Measurements from ENCODE around the gene PRR13.
"Not testable (repeated sequence)": the region's sequence is repeated elsewhere in the genome, so short reads cannot be mapped to it uniquely, and the experiment has no call there.

PRR13 gene

DNA sequence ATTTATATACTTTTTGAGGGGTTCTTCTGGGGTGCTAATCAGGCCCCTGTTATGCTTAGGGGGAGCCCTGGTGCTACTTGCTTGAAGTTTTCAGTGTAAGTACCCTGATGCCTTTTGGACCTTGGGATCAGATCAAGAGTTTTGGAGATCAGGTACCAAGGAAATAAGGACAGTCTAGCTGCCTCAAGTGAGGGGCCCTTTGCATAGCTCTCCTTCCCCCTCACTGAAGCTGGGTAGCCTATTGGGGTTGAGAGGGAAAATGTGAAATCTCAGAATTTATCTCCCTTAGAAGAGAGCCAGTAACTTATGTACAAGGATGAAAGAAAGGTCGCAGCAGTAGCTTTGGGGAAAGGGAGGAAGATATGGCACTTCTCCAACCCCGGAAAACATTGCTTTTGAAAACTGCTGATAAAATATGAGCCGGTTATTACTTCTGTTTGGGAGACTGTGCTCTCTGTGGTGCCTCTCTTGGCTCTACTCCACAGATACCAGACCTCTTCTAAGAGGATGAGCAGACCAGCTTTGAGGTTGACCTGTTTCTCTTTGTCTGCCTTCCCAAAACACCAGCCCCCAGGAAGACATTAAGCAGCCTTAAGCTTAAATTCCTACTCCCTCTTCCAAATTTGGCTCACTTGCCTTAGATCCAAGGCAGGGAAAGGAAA, 26.6 kb upstream of the PRR13 start:
- Histone ChIP-seq H3K27me3 (no peaks in the 10 kb centered on the region), H3K4me3 (ENCODE audit: low read depth, low read length) (peak overlapping the region; percentile 25), H3K4me1 (peaks cover 33% of the 10 kb centered on the region), H3K9me3 (no peaks in the 10 kb centered on the region), H3K36me3 (peaks cover 26% of the 10 kb centered on the region)
- TF ChIP-seq, protein P1, sequence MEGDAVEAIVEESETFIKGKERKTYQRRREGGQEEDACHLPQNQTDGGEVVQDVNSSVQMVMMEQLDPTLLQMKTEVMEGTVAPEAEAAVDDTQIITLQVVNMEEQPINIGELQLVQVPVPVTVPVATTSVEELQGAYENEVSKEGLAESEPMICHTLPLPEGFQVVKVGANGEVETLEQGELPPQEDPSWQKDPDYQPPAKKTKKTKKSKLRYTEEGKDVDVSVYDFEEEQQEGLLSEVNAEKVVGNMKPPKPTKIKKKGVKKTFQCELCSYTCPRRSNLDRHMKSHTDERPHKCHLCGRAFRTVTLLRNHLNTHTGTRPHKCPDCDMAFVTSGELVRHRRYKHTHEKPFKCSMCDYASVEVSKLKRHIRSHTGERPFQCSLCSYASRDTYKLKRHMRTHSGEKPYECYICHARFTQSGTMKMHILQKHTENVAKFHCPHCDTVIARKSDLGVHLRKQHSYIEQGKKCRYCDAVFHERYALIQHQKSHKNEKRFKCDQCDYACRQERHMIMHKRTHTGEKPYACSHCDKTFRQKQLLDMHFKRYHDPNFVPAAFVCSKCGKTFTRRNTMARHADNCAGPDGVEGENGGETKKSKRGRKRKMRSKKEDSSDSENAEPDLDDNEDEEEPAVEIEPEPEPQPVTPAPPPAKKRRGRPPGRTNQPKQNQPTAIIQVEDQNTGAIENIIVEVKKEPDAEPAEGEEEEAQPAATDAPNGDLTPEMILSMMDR (IDR thresholded peaks at IDR 0.05; ENCODE audit: low read depth, low read length) = no peak
- DNase-seq = peak; percentile 61

DNA sequence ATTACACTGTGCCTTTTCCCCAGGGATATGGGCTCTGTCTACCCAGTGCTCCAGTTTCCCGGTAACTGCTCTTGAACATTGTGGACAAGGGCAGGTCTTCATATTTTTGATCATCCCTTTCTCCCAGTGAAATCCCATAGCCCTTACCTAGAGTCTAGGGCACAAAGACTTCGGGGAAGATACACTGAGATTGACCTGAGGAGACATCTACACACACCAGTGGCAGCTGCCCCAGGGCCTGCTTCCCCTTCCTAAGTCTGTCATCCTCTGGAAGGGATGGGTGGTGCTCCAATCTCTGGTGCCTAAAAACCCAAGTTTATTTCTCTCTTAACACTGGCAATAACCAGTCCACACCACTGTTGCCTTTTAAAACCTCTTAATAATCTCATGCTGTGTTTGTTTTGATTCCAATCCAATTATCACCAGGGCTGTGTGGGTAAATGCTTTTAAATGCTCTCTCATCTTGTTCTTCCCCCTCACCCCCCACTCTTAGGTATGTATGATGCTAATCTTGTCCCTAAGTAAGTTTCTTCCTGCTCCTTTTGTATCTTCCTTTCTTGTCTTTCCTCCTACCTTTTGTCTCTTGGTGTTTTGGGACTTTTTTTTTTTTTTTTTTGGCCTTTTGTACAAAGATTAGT, 25.7 kb upstream of the PRR13 start:
- Histone ChIP-seq H3K4me3 (ENCODE audit: low read depth, low read length) (peak overlapping the region; percentile 25), H3K4me1 (peaks cover 33% of the 10 kb centered on the region), H3K36me3 (peaks cover 17% of the 10 kb centered on the region)
- H3K27me3 ChIP-seq, H3K9me3 ChIP-seq: not testable (repeated sequence)
- DNase-seq = peak; percentile 35

DNA sequence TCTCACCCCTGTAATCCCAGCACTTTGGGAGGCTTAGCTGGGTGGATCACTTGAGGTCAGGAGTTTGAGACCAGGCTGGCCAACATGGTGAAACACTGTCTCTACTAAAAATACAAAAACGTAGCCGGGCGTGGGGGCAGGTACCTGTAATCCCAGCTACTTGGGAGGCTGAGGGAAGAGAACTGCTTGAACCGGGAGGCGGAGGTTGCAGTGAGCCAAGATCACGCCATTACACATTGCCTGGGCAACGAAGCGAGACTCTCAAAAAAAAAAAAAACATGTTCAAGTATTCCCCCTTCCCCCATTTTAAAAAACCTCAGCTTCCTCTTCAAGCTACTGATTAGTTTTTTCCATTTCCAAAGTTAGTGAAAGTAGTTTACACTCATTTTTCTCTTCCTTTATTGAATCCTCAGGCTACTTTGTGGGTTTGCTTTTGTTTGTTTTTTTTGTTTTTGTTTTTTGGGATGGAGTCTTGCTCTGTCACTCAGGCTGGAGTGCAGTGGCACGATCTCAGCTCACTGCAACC, 24.2 kb upstream of the PRR13 start:
- H3K4me1 ChIP-seq = peaks cover 25% of the 10 kb centered on the region
- DNase-seq; H3K36me3 ChIP-seq; H3K27me3 ChIP-seq; H3K4me3 ChIP-seq (ENCODE audit: low read depth, low read length); H3K9me3 ChIP-seq: not testable (repeated sequence)

DNA sequence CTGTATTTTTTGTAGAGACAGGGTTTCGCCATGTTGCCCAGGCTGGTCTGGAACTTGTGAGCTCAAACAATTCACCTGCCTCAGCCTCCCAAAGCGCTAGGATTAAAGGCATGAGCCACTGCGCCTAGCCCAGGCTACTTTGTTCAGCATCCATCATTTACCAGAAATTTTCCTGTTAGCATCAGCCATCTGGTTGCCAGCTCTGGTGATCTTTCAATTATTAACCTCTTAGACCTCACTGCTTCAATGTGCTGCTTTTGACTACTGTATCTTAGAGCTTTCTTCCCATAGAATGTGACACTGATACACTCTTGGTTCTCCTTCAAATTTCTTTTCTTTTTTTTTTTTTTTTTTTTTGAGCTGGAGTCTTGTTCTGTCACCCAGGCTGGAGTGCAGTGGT, 23.3 kb upstream of the PRR13 start:
- TF ChIP-seq, protein P1 (IDR thresholded peaks at IDR 0.05; ENCODE audit: low read depth, low read length) = no peak
- peaks cover 19% of the 10 kb centered on the region for H3K4me1 ChIP-seq
- no peaks in the 10 kb centered on the region for H3K9me3 ChIP-seq
- H3K36me3 ChIP-seq = no peaks in the 10 kb centered on the region
- no peak for DNase-seq
- H3K4me3 ChIP-seq (ENCODE audit: low read depth, low read length) = no peak overlapping the region
- no peaks in the 10 kb centered on the region for H3K27me3 ChIP-seq

DNA sequence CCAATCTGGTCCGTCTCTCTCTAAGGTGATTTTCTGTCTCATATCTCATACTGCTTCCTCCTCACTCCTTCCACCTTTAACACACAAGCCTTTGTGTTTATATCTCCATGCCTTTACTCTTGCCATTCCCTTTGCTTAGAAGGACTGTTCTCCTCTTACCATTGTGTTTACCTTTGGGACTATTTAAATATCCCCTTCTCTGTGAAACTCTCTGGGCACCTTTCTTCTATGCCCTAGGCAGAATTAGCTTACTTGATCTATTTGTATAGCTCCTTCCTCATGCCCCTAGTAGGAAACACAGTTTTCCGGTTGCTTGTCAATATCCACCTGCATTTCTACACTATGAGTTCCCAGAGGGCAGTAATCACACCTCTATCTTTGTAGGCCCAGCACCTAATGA, 21.8 kb upstream of the PRR13 start:
- Histone ChIP-seq H3K4me3 (ENCODE audit: low read depth, low read length) (no peak overlapping the region), H3K4me1 (peaks cover 9% of the 10 kb centered on the region), H3K9me3 (no peaks in the 10 kb centered on the region), H3K27me3 (no peaks in the 10 kb centered on the region), H3K36me3 (no peaks in the 10 kb centered on the region)
- TF ChIP-seq, protein P1 (IDR thresholded peaks at IDR 0.05; ENCODE audit: low read depth, low read length) = no peak
- DNase-seq = no peak

DNA sequence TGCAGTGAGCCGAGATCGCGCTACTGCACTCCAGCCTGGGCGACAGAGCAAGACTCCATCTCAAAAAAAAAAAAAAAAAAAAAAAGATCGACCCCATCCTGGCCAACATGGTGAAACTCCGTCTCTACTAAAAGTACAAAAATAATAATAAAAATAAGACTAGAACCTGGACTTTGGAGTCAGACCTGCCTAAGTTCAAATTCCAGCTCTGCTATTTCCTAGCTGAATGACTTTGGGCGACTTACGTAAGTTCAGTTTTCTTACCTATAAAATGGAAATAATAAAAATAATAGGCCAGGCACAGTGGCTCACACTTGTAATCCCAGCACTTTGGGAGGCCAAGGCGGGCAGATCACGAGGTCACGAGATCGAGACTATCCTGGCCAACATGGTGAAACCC, 19.3 kb upstream of the PRR13 start:
- not testable (repeated sequence) for H3K9me3 ChIP-seq; H3K4me3 ChIP-seq (ENCODE audit: low read depth, low read length); H3K27me3 ChIP-seq; DNase-seq; H3K36me3 ChIP-seq
- H3K4me1 ChIP-seq = peaks cover 14% of the 10 kb centered on the region

DNA sequence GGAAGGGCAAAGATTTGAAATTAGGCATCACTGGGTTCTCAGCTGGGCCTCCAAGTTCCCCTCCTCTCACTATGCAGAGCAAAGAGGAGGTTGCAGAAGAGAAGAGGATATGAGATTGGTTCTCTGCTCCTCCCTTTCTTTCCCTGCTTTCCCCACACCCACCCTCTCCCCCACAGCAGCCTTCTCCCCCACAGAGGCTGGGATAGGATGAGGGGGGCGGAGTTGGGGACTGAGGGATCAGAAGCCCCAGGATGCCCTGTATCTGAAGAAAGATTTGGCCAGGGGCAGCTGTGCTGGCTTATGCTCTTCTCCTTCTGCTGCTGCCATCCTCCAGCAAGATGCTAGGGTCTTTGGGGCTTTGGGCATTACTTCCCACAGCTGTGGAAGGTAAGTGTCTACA, 17.9 kb upstream of the PRR13 start, which contains the start of gene AMHR2:
AMHR2 (plus strand) TSS at position 259 of the 400 bp plus-strand sequence; CDS start at position 339, 80 bp downstream.
- TF ChIP-seq, protein P1 (IDR thresholded peaks at IDR 0.05; ENCODE audit: low read depth, low read length) = no peak
- peaks cover 14% of the 10 kb centered on the region for H3K4me1 ChIP-seq
- no peaks in the 10 kb centered on the region for H3K9me3 ChIP-seq
- DNase-seq = no peak
- no peak within 1 kb of the TSS for H3K4me3 ChIP-seq (ENCODE audit: low read depth, low read length)
- no peaks in the 10 kb centered on the region for H3K36me3 ChIP-seq
- no peaks in the 10 kb centered on the region for H3K27me3 ChIP-seq

Data from BE2C (cell line).